GM19395 (cell line): Measurements from ENCODE around the gene LBP.
"Not testable (repeated sequence)": the region's sequence is repeated elsewhere in the genome, so short reads cannot be mapped to it uniquely, and the experiment has no call there.

Experiments used
- ATAC-seq: cut with Tn5 transposase; IDR thresholded peaks from one replicate; pipeline ENCODE4 v1.9.1; 2021; ENCODE audit warnings: mild to moderate bottlenecking, moderate library complexity; ENCODE audit not compliant: unreplicated experiment

LBP gene

GRCh38 chr20:38346741-38347140 lies 459 bp downstream of the LBP start:
- ATAC-seq: no peak

- ATAC-seq: no peak
These were observed 3.6 kb downstream of the LBP start for GRCh38 chr20:38349856-38350255.

- ATAC-seq: no peak
These were observed 4.8 kb downstream of the LBP start for GRCh38 chr20:38350879-38351775.

GRCh38 chr20:38353316-38353715 lies 7.0 kb downstream of the LBP start:
- ATAC-seq: no peak

- ATAC-seq: no peak
These were observed 7.9 kb downstream of the LBP start for GRCh38 chr20:38354227-38354626.

GRCh38 chr20:38355161-38356012 lies 9.1 kb downstream of the LBP start:
- no peak for ATAC-seq

GRCh38 chr20:38357653-38358207 lies 11.4 kb downstream of the LBP start:
- no peak for ATAC-seq

GRCh38 chr20:38358556-38358955 lies 12.3 kb downstream of the LBP start:
- no peak for ATAC-seq

GRCh38 chr20:38363004-38363747 lies 16.9 kb downstream of the LBP start:
- ATAC-seq: no peak

- ATAC-seq: no peak
These were observed 23.1 kb downstream of the LBP start for GRCh38 chr20:38369389-38369788.

GRCh38 chr20:38372806-38373205 lies 26.5 kb downstream of the LBP start:
- ATAC-seq: no peak

- ATAC-seq: no peak
These were observed 27.1 kb downstream of the LBP start for GRCh38 chr20:38373231-38373867.

GRCh38 chr20:38373898-38374297 lies 27.6 kb downstream of the LBP start:
- ATAC-seq: no peak

GRCh38 chr20:38377039-38377685 lies 30.9 kb downstream of the LBP start:
- no peak for ATAC-seq

GRCh38 chr20:38377838-38378237 lies 31.6 kb downstream of the LBP start:
- ATAC-seq: not testable (repeated sequence)

GRCh38 chr20:38383147-38383546 lies 36.9 kb downstream of the LBP start:
- no peak for ATAC-seq

GRCh38 chr20:38386004-38386403 lies 39.7 kb downstream of the LBP start:
- ATAC-seq: no peak

GRCh38 chr20:38386851-38387250 lies 40.6 kb downstream of the LBP start:
- ATAC-seq: no peak

GRCh38 chr20:38387953-38388352 lies 41.7 kb downstream of the LBP start:
- no peak for ATAC-seq

- no peak for ATAC-seq
These were observed 46.1 kb downstream of the LBP start for GRCh38 chr20:38392356-38392755.
